GM19193 (cell line): ENCODE measurements around the gene NDST3.

Experiments
- POLR2A ChIP-seq: IDR thresholded peaks from 4 replicates; pipeline ENCODE4 v1.6.1; 2011; ENCODE audit not compliant: insufficient read depth, insufficient read length; ENCODE audit errors: extremely low read depth

Gene NDST3

GRCh38 chr4:118114720-118115119, 80.4 kb downstream of the NDST3 start:
- no peak for TF ChIP-seq POLR2A

- no peak for TF ChIP-seq POLR2A
Observed at GRCh38 chr4:118120120-118120760, 86.0 kb downstream of the NDST3 start.

DNA sequence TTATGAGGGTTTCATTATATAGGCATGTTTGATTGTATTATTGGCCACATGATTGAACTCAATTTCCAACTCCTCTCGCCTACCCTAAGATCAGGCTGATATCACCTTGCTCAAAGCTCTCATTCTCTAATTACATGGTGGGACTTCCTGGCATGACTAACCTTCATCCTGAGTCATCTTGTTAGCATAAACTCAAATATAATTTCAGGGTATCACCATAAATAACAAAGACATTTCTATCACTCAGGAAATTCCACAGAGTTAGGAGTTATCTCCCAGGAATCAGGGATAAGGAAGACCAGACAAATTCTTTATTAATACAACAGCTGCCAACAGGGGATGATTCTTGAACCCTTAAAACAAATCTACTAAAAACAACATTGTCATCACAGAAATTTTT, 90.7 kb downstream of the NDST3 start:
- no peak for TF ChIP-seq POLR2A

- TF ChIP-seq POLR2A: no peak
Observed at GRCh38 chr4:118139241-118139640, 105.0 kb downstream of the NDST3 start.

DNA sequence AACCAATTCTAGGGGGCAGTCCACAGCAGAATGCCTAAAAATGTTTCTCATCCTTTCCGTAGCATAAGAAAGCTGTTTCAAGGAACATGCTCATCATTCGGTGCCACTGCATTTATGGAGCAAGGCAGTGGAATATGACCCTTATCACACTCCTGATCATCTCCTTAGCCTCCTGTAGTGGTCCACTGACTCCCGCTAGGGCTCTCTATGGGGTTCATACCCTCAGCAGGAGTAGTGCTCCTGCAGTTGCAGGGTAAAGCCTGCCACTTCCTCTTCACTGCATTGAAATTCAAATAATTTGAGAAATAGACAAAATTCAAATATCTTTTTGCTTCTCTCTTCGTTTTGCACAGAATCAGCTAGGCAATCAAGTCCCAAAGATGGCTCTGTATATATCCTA, 107.0 kb downstream of the NDST3 start:
- no peak for TF ChIP-seq POLR2A

- TF ChIP-seq POLR2A: no peak
Observed at GRCh38 chr4:118154649-118155048, 120.4 kb downstream of the NDST3 start.

DNA sequence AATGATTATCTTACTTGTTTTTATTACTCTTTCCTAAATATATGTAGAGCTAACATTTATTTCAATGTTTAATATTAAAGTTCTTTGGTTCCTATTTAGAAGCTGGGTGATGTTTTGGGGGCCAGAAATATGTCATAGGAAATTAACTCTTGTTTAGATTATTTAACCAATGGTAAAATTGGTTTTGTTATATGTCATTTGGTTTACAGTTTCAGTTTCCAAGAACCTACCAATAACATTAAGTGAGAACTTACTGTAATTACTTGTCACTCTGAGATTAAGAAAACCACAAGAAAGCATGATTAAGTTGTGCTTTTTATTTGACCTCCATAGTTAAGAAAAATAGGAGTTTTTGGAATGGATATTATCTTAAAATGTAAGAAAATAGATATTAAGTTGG, 121.2 kb downstream of the NDST3 start:
- TF ChIP-seq POLR2A: no peak

DNA sequence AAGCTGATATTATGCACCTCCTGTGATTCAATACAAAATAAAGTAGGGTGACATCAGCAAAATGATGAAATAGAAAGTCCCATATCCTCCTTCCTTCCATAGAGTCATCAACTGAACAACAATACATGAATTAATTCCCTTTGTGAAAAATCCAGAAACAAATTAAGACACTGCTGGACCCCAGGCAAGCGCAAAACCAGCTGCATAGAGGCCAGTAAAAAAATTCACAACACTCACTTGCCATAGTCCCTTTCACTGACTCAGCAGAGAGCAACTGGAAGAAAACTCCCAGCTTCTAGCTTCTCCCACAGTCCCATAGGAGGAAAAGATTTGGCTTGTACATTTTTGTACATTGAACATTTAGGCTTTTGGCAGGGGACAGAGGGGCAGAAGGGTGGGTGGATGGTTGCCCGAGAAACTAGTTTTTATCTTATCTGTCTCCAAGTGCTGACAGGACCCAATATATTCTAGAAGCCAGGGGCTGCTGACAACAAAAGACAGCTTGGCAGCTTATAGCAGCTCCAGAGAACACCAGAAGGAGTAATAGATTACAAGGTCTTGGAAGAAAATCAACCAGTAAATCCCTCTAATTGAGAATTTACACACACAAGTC, 124.6 kb downstream of the NDST3 start:
- TF ChIP-seq POLR2A: no peak

GRCh38 chr4:118167306-118167705, 133.0 kb downstream of the NDST3 start:
- no peak for TF ChIP-seq POLR2A

DNA sequence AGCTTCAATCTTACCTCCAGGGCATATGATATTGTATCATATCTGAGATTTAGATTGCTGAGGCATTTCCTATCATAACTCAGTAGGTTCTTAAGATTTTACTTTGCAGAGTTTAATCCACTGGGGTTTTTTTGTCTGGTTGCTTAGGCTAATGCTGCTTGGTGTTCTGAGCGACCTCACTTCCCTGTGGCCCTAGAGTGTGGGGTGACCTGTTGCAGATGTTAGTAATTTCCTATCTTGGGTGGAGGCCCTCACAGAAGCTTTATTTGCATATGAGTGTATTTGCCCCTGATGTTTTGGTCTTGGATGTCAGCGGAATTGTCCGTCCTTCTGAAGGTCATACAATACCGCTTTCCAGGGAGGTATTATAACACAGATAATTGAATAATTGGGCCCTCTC, 137.1 kb downstream of the NDST3 start:
- TF ChIP-seq POLR2A: no peak

DNA sequence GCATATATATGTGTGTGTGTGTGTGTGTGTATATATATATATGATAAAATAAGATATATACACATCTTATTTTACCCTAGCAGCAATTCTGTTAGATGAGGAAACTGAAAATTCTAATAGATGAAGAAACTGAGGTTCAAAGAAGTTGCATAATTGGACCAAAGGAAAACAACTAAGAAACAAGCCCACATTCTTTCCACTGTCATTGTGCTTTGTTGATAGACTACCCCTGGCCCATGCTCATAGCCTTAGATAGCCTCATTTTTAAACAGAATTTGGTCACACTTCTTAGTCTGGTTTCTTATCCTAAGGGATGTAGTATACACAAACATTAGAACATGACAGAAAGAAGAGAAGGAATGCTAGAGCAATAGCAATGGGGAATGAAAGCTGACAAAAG, 138.8 kb downstream of the NDST3 start:
- no peak for TF ChIP-seq POLR2A

GRCh38 chr4:118173956-118174725, 139.9 kb downstream of the NDST3 start:
- TF ChIP-seq POLR2A: no peak

DNA sequence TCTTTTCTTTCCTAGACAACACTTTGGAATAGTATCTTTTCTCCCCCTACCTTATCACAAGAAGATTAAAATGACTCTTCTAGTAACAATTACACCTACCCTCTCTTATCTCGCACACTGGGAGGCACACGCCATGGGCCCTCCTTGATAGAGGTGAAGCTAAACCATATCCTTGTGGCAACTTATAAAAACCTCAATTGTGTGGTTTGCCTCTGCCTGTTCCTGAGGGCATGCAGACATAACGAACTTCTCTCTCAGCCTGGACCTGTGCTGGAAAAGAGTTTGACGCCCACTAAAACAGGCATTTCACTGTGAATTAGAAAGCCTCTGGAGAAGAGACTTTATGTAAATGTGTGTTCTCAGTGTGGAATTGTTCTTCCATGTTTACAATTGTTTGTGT, 141.2 kb downstream of the NDST3 start:
- no peak for TF ChIP-seq POLR2A

GRCh38 chr4:118177126-118177525, 142.8 kb downstream of the NDST3 start:
- no peak for TF ChIP-seq POLR2A

- no peak for TF ChIP-seq POLR2A
Observed at GRCh38 chr4:118180776-118181175, 146.5 kb downstream of the NDST3 start.

GRCh38 chr4:118190903-118191302, 156.6 kb downstream of the NDST3 start:
- TF ChIP-seq POLR2A: no peak

- TF ChIP-seq POLR2A: no peak
Observed at GRCh38 chr4:118193421-118193820, 159.1 kb downstream of the NDST3 start.

DNA sequence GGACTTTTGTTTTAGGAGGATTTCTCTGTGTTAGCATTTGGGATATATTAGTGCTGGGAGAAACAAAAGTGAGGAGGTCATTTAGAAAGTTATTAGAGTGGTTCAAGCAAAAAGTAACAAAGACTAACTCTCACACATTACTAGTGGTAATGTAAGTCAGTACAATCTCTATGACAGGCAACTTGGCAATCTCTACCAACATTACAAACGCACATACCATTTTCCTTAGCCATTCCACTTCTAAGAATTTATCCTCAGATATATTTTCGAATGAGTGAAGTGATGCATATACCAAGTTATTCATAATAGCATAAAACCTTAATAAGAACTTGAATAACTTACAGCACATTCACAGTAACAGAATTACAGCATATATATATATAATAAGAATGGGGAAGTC, 172.3 kb downstream of the NDST3 start:
- no peak for TF ChIP-seq POLR2A
